Metanephros (tissue), 2 donors: ENCODE results near the gene NOS1AP. TPM values are rescaled to one million over a fixed set of nuclear protein-coding genes. Genes with fewer than 3 reads are reported as not detected.

Experiments used
- small RNA-seq: library from RNA; depleted of rRNA; stranded (forward); fragments of <200 nt; gene quantifications from one replicate; pipeline ENCODE3, GENCODE V24; 2014; ENCODE audit warnings: low replicate concordance
- total RNA-seq: library from RNA; depleted of rRNA; stranded (reverse); fragments of >200 nt; gene quantifications from one replicate; pipeline ENCODE4 v1.2.3, GENCODE V29; 2014

NOS1AP gene
- total RNA-seq = 5.3 TPM

GRCh38 chr1:162069334-162070093 lies at the start of gene NOS1AP:
NOS1AP (plus strand) TSS chr1:162069691; CDS start chr1:162070178, 487 bp downstream.

DNA sequence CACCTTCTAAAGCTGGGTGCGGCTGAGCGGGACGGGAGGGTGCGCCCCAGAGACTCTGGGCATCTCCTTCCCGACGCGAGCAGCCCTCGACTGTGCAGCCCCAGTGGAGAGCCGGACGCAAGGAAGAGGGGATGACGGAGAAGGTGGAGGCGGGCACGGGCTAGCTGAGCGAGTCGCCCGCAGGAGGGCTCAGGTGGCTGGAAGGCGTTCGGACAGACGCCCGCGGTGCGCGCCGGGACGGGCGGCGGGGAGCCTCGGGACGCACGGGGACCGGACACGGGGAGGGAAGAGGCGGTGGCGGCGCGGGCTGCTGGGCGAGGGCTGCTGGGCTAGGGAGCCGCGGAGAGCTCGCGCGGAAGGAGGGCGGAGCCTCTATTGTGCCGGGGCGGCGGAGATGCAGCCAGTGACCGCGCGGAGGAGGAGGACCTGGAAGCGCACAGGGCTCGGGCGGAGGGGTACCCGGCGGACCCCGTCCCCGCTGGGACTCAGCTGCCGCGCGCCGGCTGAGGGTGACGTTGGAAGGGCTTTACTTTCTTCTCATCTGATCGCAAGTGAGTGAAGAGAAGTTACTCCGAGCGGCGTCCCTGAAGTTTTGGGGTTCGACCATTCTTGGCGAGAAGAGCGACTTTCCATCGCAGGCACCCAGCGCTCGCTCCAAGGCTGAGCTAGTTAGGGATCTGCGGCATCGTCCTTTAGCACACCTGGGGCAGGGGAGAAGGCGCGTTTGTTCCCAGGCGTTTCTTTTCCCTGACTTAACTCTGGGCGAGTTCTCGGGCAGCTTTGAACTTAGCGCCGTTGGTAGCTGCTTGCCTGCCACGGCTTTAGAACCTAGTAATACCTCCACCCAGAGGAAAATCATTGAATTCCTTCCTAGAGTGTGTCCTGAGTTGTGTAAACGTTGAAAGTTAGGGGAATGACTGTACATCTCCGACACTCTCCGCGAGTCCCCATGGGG lies 45.7 kb upstream of the NOS1AP start, which contains the start of gene OLFML2B:
OLFML2B (minus strand) TSS at position 323 of the 955 bp plus-strand sequence. CDS start 439 bp downstream, outside the sequence.

DNA sequence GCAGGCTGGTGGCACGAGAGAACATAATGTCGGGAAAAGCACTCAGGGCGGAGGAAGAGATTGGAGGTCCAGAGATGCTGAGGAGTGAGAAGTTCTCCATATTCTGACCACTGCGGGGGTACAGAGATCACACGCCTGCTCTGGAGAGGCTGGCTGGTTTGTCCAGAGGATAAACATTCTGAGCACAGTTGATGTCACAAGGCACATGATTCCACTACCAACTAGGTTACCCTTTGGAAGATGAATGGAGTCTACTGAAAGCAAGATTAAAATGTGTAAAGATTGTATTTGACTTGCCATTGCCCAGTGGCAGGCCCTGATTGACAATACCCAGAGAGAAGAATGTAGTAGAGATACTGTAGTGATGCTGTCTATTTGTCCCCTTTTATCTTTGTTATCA lies 307.2 kb downstream of the NOS1AP start, which contains the start of gene SPATA46:
SPATA46 (minus strand) TSS at position 164 of the 400 bp plus-strand sequence; CDS start at position 100, 64 bp downstream.

GRCh38 chr1:162381383-162381782 lies 311.9 kb downstream of the NOS1AP start, which contains the start of gene C1orf226:
C1orf226 (plus strand) TSS chr1:162381728; CDS start chr1:162381902, 174 bp downstream.

DNA sequence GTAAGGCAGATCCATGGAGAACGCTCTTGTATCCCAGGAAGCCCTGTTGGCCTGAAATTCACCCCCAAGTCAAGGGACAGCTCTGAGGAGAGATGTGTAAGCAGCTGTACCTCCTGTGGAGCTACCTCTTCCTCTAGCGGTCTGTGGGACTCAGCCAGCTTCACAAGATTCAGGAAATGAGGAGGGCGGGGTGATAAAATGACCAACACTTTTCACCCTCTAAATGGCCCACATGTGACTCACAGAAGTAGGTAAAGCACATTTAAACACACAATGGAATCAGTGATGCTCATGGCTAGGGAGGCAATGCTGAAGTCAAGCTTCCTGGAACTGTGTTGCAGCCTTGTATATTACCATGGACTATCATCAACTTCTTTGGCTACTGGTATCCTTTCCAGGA lies 342.5 kb downstream of the NOS1AP start, which contains the start of gene SH2D1B:
SH2D1B (minus strand) TSS at position 135 of the 400 bp plus-strand sequence; CDS start at position 15, 120 bp downstream.

Small RNA genes within 50 kb of the gene (small RNA-seq; reads per million reads assigned to genes)
- gene MIR4654 (not detected), gene MIR556 (not detected), gene RNA5SP61 (not detected)

Other genes starting within 250 kb of the NOS1AP start
- gene OLFML2B, start 45.8 kb upstream of the NOS1AP start, total RNA-seq = 11.5 TPM